Measurements from ENCODE around the gene NOP53. TPM values are rescaled to one million over a fixed set of nuclear protein-coding genes. Genes with fewer than 3 reads are reported as not detected.

Gene NOP53
- total RNA-seq, 2 donors from 2014 or later = 436 to 761 TPM

GRCh38 chr19:47755065-47755761 is 9.9 kb downstream of the NOP53 start:
- TF ChIP-seq POLR2A (IDR thresholded peaks at IDR 0.05) (no peak), CTCF (IDR thresholded peaks at IDR 0.05) (no peak)
- Histone ChIP-seq H3K9me3 (no peaks in the 10 kb centered on the region), H3K27ac (no peak overlapping the region), H3K4me1 (peaks cover 15% of the 10 kb centered on the region), H3K36me3 (replicated peaks in 1 of 2; ENCODE audit: insufficient read depth in 1 of 2, low read depth in 2 of 2) (peaks cover 28 to 57% of the 10 kb centered on the region in 2 donors), H3K27me3 (no peaks in the 10 kb centered on the region), H3K4me3 (no peak overlapping the region)
- intact Hi-C loops (cut with DNase I) = loop anchor here (5.0 kb wide), 1 partner anchor 48 kb away; no protein-coding TSS in a partner anchor
- no peak for ATAC-seq
- no peak for DNase-seq
- 87 to 88% methylated on average over 16 to 30 of the region's 36 CpGs for WGBS, 2 donors

- Histone ChIP-seq H3K27ac (peak overlapping the region in 2 of 4 donors; percentile 12 to 80), H3K4me1 (peaks cover 15% of the 10 kb centered on the region), H3K27me3 (no peaks in the 10 kb centered on the region), H3K9me3 (no peaks in the 10 kb centered on the region), H3K36me3 (replicated peaks in 1 of 2; ENCODE audit: insufficient read depth in 1 of 2, low read depth in 2 of 2) (peaks cover 21 to 49% of the 10 kb centered on the region in 2 donors), H3K4me3 (no peak overlapping the region)
- TF ChIP-seq POLR2A (IDR thresholded peaks at IDR 0.05) (no peak), CTCF (IDR thresholded peaks at IDR 0.05) (no peak)
- intact Hi-C loops (cut with DNase I) = loop anchor here (5.0 kb wide), 1 partner anchor 49 kb away; no protein-coding TSS in a partner anchor
- DNase-seq (no peak), ATAC-seq (no peak)
- 88 to 89% methylated on average over 13 to 26 of the region's 28 CpGs for WGBS, 2 donors
Observed at GRCh38 chr19:47755762-47756626, 10.6 kb downstream of the NOP53 start.

- Histone ChIP-seq H3K27me3 (no peaks in the 10 kb centered on the region), H3K4me3 (no peak overlapping the region), H3K9me3 (no peaks in the 10 kb centered on the region), H3K27ac (peak overlapping the region in 2 of 4 donors; percentile 12 to 80), H3K4me1 (peaks cover 15% of the 10 kb centered on the region), H3K36me3 (replicated peaks in 1 of 2; ENCODE audit: insufficient read depth in 1 of 2, low read depth in 2 of 2) (peaks cover 15 to 43% of the 10 kb centered on the region in 2 donors)
- no peak for ATAC-seq
- intact Hi-C loops (cut with DNase I) = loop anchor here (5.0 kb wide), 1 partner anchor 49 kb away; no protein-coding TSS in a partner anchor
- WGBS, 2 donors = 94 to 96% methylated on average over 5 to 11 of the region's 12 CpGs
- DNase-seq = no peak
- no peak for TF ChIP-seq CTCF (IDR thresholded peaks at IDR 0.05)
- no peak for TF ChIP-seq POLR2A (IDR thresholded peaks at IDR 0.05)
Observed at GRCh38 chr19:47756627-47756929, 11.2 kb downstream of the NOP53 start.

GRCh38 chr19:47756953-47757608 is 11.7 kb downstream of the NOP53 start:
- H3K4me3 ChIP-seq = no peak overlapping the region
- intact Hi-C loops (cut with DNase I) = loop anchor here (5.0 kb wide), 1 partner anchor 50 kb away; no protein-coding TSS in a partner anchor
- H3K27ac ChIP-seq = peak overlapping the region; percentile 11 to 80 (median 44)
- WGBS, 2 donors = 50 to 68% methylated on average over 11 to 21 of the region's 22 CpGs
- no peak for TF ChIP-seq CTCF (IDR thresholded peaks at IDR 0.05)
- TF ChIP-seq POLR2A (IDR thresholded peaks at IDR 0.05) = no peak
- peak; percentile 55 to 89 (median 78) for DNase-seq
- H3K4me1 ChIP-seq = peaks cover 15% of the 10 kb centered on the region
- ATAC-seq = peak; percentile 78
- H3K27me3 ChIP-seq = no peaks in the 10 kb centered on the region
- H3K9me3 ChIP-seq = no peaks in the 10 kb centered on the region
- H3K36me3 ChIP-seq (replicated peaks in 1 of 2; ENCODE audit: insufficient read depth in 1 of 2, low read depth in 2 of 2) = peaks cover 15 to 40% of the 10 kb centered on the region in 2 donors

All from body of pancreas (tissue), 4 donors.